Endodermal cell (in vitro differentiated cells): ENCODE results near the gene TBC1D19. TPM values are rescaled to one million over a fixed set of nuclear protein-coding genes. Genes with fewer than 3 reads are reported as not detected.

Source experiments
- DNase-seq: peaks from one replicate; pipeline ENCODE4 v3.0.0-alpha.2; 2017
- H3K27ac ChIP-seq: 2 replicates; pipeline ENCODE4 v1.5.1; 2013; ENCODE audit warnings: mild to moderate bottlenecking, low read depth, low read length, moderate library complexity
- H3K27me3 ChIP-seq: 2 replicates; pipeline ENCODE4 v1.6.1; 2013; ENCODE audit warnings: mild to moderate bottlenecking, low read length, moderate library complexity; ENCODE audit not compliant: insufficient read depth, control insufficient read depth, poor library complexity, severe bottlenecking
- H3K36me3 ChIP-seq: 2 replicates; pipeline ENCODE4 v1.7.0; 2013; ENCODE audit warnings: mild to moderate bottlenecking, low read length, moderate library complexity; ENCODE audit not compliant: control insufficient read depth, insufficient read depth
- H3K4me1 ChIP-seq: one replicate; pipeline ENCODE4 v1.7.0; 2013; ENCODE audit warnings: low read length; ENCODE audit not compliant: control insufficient read depth, insufficient read depth
- H3K4me3 ChIP-seq: 2 replicates; pipeline ENCODE4 v1.5.1; 2013; ENCODE audit warnings: mild to moderate bottlenecking, low read length, moderate library complexity
- H3K9ac ChIP-seq: 2 replicates; pipeline ENCODE4 v1.6.1; 2013; ENCODE audit warnings: mild to moderate bottlenecking, low read length, moderate library complexity; ENCODE audit not compliant: poor library complexity, severe bottlenecking; ENCODE audit errors: extremely low read depth
- H3K9me3 ChIP-seq: 2 replicates; pipeline ENCODE4 v1.6.1; 2013; ENCODE audit warnings: mild to moderate bottlenecking, low read length, moderate library complexity; ENCODE audit not compliant: control insufficient read depth
- H3K27ac Mint-ChIP-seq: 2 replicates; pipeline ENCODE4 v1.8.0; 2020; ENCODE audit warnings: mixed read lengths
- H3K27me3 Mint-ChIP-seq: 2 replicates; pipeline ENCODE4 v1.8.0; 2021; ENCODE audit warnings: mild to moderate bottlenecking, mixed read lengths; ENCODE audit not compliant: insufficient read depth
- H3K36me3 Mint-ChIP-seq: 2 replicates; pipeline ENCODE4 v1.8.0; 2020; ENCODE audit warnings: low read depth, mixed read lengths
- H3K4me1 Mint-ChIP-seq: 2 replicates; pipeline ENCODE4 v1.8.0; 2020; ENCODE audit warnings: mixed read lengths
- H3K4me3 Mint-ChIP-seq: 2 replicates; pipeline ENCODE4 v1.8.0; 2020; ENCODE audit warnings: mild to moderate bottlenecking, moderate library complexity, mixed read lengths
- H3K9me3 Mint-ChIP-seq: 2 replicates; pipeline ENCODE4 v1.8.0; 2020; ENCODE audit warnings: mild to moderate bottlenecking, mixed read lengths
- CTCF ChIP-seq: fragments of 200-600 bp; sonication (generic); conservative IDR thresholded peaks from 2 replicates; pipeline ENCODE4 v1.5.0; 2021; ENCODE audit warnings: antibody characterized with exemption, mild to moderate bottlenecking
- WGBS, 2 experiments: methylation state at CpG; one replicate each; pipeline versions ENCODE4 v1.1.5 to v1.1.7; 2013; ENCODE audit warnings: missing lambda C conversion rate in 2 of 2, mixed read lengths in 1 of 2; ENCODE audit not compliant: insufficient coverage in 1 of 2, insufficient read length in 1 of 2; 5-methylcytosine and 5-hydroxymethylcytosine counted together
- total RNA-seq, 2 donors: library from RNA; stranded (reverse); fragmentation: NEBNext Ultra II Directional in 1 of 2; extraction: Animal tissue kit (Norgen Biotek cat#: 25700) in 1 of 2; gene quantifications; 2 replicates in 1 of 2; 3 replicates in 1 of 2; pipeline ENCODE4 v1.2.1, GENCODE V29; 2021

The TBC1D19 gene
- total RNA-seq, 2 donors from 2014 or later, result 7.0 to 9.9 TPM

- no peak for DNase-seq
- H3K4me1 ChIP-seq, result no peaks in the 10 kb centered on the region
- H3K9me3 ChIP-seq, result no peaks in the 10 kb centered on the region
- H3K4me3 ChIP-seq, result no peak overlapping the region
- H3K27ac Mint-ChIP-seq, result no peak overlapping the region
- H3K9ac ChIP-seq, result no peak overlapping the region
- H3K27me3 ChIP-seq, result no peaks in the 10 kb centered on the region
- H3K4me3 Mint-ChIP-seq, result no peak overlapping the region
- 98% methylated on average over 2 of the region's 2 CpGs; no CpG with 5 or more reads in 1 of the 2 experiments for WGBS, 2 experiments
- TF ChIP-seq CTCF, result no peak
- no peaks in the 10 kb centered on the region for H3K36me3 Mint-ChIP-seq
- no peaks in the 10 kb centered on the region for H3K27me3 Mint-ChIP-seq
- H3K36me3 ChIP-seq, result no peaks in the 10 kb centered on the region
- H3K4me1 Mint-ChIP-seq, result peaks cover 2% of the 10 kb centered on the region
- H3K27ac ChIP-seq, result no peak overlapping the region
- H3K9me3 Mint-ChIP-seq, result no peaks in the 10 kb centered on the region
Measured at GRCh38 chr4:26762650-26763049, 178.8 kb downstream of the TBC1D19 start.

- DNase-seq, result no peak
- no peak for TF ChIP-seq CTCF
- Mint-ChIP-seq H3K4me3 (no peak overlapping the region), H3K4me1 (peaks cover 2% of the 10 kb centered on the region), H3K27me3 (no peaks in the 10 kb centered on the region), H3K27ac (no peak overlapping the region), H3K36me3 (no peaks in the 10 kb centered on the region), H3K9me3 (no peaks in the 10 kb centered on the region)
- no peak overlapping the region for H3K4me3 ChIP-seq
- H3K36me3 ChIP-seq, result no peaks in the 10 kb centered on the region
- 100% methylated on average over 1 of the region's 2 CpGs; no CpG with 5 or more reads in 1 of the 2 experiments for WGBS, 2 experiments
- H3K9me3 ChIP-seq, result no peaks in the 10 kb centered on the region
- no peaks in the 10 kb centered on the region for H3K4me1 ChIP-seq
- H3K27ac ChIP-seq, result no peak overlapping the region
- no peaks in the 10 kb centered on the region for H3K27me3 ChIP-seq
- H3K9ac ChIP-seq, result no peak overlapping the region
Measured at GRCh38 chr4:26763063-26763462, 179.2 kb downstream of the TBC1D19 start.

DNA sequence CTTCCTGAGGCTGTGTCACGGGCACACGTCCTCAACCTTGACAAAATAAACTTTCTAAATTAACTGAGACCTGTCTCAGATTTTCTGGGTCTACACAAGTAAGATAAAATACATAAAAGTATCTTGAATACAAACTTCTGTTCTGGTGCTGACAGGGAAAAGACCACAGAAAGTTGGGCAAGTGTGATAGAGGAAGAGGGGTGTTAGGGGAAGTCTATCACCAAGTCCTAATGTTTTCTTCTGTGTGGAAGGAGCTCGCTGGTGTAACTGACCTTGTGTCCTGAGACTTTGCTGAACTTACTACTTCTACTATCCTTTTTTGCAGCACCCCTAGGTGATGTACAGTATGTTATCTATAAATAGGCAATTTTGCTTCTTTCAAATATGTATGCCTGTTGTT is 179.8 kb downstream of the TBC1D19 start:
- no peak overlapping the region for H3K4me3 Mint-ChIP-seq
- H3K27ac ChIP-seq, result no peak overlapping the region
- no peak overlapping the region for H3K9ac ChIP-seq
- no peaks in the 10 kb centered on the region for H3K27me3 ChIP-seq
- no peaks in the 10 kb centered on the region for H3K36me3 ChIP-seq
- 94% methylated on average over 3 of the region's 3 CpGs; no CpG with 5 or more reads in 1 of the 2 experiments for WGBS, 2 experiments
- H3K4me1 Mint-ChIP-seq, result peaks cover 2% of the 10 kb centered on the region
- no peaks in the 10 kb centered on the region for H3K9me3 ChIP-seq
- DNase-seq, result no peak
- no peak overlapping the region for H3K4me3 ChIP-seq
- H3K4me1 ChIP-seq, result no peaks in the 10 kb centered on the region
- no peaks in the 10 kb centered on the region for H3K27me3 Mint-ChIP-seq
- H3K27ac Mint-ChIP-seq, result no peak overlapping the region
- no peaks in the 10 kb centered on the region for H3K9me3 Mint-ChIP-seq
- H3K36me3 Mint-ChIP-seq, result no peaks in the 10 kb centered on the region
- no peak for TF ChIP-seq CTCF
